Kidney epithelial cell (primary cell): ENCODE results near the gene DNAH6. TPM values are rescaled to one million over a fixed set of nuclear protein-coding genes. Genes with fewer than 3 reads are reported as not detected.

Source experiments
- DNase-seq: peaks from one replicate; pipeline ENCODE4 v3.0.0-alpha.2; 2010; ENCODE audit warnings: low read depth
- H3K27me3 ChIP-seq: 2 replicates; pipeline ENCODE4 v1.6.0; 2011; ENCODE audit warnings: low read length; ENCODE audit not compliant: control insufficient read depth, insufficient read depth
- H3K36me3 ChIP-seq: 2 replicates; pipeline ENCODE4 v1.5.1; 2011; ENCODE audit warnings: low read length; ENCODE audit not compliant: control insufficient read depth, insufficient read depth
- H3K4me3 ChIP-seq: 2 replicates; pipeline ENCODE4 v1.5.1; 2011; ENCODE audit warnings: low read depth, mild to moderate bottlenecking, control low read depth, low read length
- CTCF ChIP-seq: IDR thresholded peaks from 2 replicates; pipeline ENCODE4 v1.5.1; 2011; ENCODE audit warnings: mild to moderate bottlenecking, moderate library complexity, low read length, control low read depth, inconsistent platforms; ENCODE audit not compliant: insufficient read depth, poor library complexity, severe bottlenecking
- total RNA-seq: library from RNA; depleted of rRNA; stranded (reverse); fragments of >200 nt; gene quantifications from 2 replicates; pipeline ENCODE4 v1.2.3, GENCODE V29; 2015

Gene DNAH6
- total RNA-seq, 1 donor from 2014 or later = 0.63 TPM

GRCh38 chr2:84854850-84855249 is 338.6 kb downstream of the DNAH6 start:
- Histone ChIP-seq H3K27me3 (no peaks in the 10 kb centered on the region), H3K4me3 (no peak overlapping the region), H3K36me3 (no peaks in the 10 kb centered on the region)
- no peak for TF ChIP-seq CTCF
- DNase-seq = no peak

GRCh38 chr2:84855731-84856130 is 339.4 kb downstream of the DNAH6 start:
- no peak for DNase-seq
- Histone ChIP-seq H3K36me3 (no peaks in the 10 kb centered on the region), H3K4me3 (no peak overlapping the region), H3K27me3 (peaks cover 1% of the 10 kb centered on the region)
- TF ChIP-seq CTCF = no peak

GRCh38 chr2:84856787-84857186 is 340.5 kb downstream of the DNAH6 start:
- Histone ChIP-seq H3K4me3 (no peak overlapping the region), H3K36me3 (no peaks in the 10 kb centered on the region), H3K27me3 (peaks cover 3% of the 10 kb centered on the region)
- TF ChIP-seq CTCF = no peak
- no peak for DNase-seq

GRCh38 chr2:84857566-84857965 is 341.3 kb downstream of the DNAH6 start:
- Histone ChIP-seq H3K27me3 (peaks cover 3% of the 10 kb centered on the region), H3K36me3 (no peaks in the 10 kb centered on the region), H3K4me3 (no peak overlapping the region)
- no peak for DNase-seq
- no peak for TF ChIP-seq CTCF

GRCh38 chr2:84858123-84858522 is 341.8 kb downstream of the DNAH6 start:
- Histone ChIP-seq H3K36me3 (no peaks in the 10 kb centered on the region), H3K4me3 (no peak overlapping the region), H3K27me3 (peaks cover 3% of the 10 kb centered on the region)
- TF ChIP-seq CTCF = no peak
- DNase-seq = no peak

GRCh38 chr2:84858937-84859336 is 342.6 kb downstream of the DNAH6 start:
- no peak for DNase-seq
- Histone ChIP-seq H3K4me3 (no peak overlapping the region), H3K36me3 (no peaks in the 10 kb centered on the region), H3K27me3 (peaks cover 3% of the 10 kb centered on the region)
- no peak for TF ChIP-seq CTCF
